GM12892 (cell line): ENCODE measurements around the gene IDH2.
A peak's percentile ranks its signal among the peaks of the same experiment; 100 is the strongest.

Experiments
- DNase-seq: peaks from one replicate; pipeline ENCODE4 v3.0.0; 2011; ENCODE audit not compliant: insufficient read length
- FAIRE-seq: peaks from 2 replicates; lab custom pipeline; 2011; peaks lifted over from hg19 to GRCh38; lab: Jason Lieb, UNC
- POLR2A ChIP-seq: IDR thresholded peaks from 2 replicates; pipeline ENCODE4 v1.6.1; 2011; ENCODE audit warnings: low read depth, low read length, control low read depth
- POLR2AphosphoS5 ChIP-seq: IDR thresholded peaks from 2 replicates; pipeline ENCODE4 v1.6.1; 2011; ENCODE audit warnings: low read depth, low read length, control low read depth
- TAF1 ChIP-seq: IDR thresholded peaks from 2 replicates; pipeline ENCODE4 v1.6.1; 2011; ENCODE audit warnings: low read depth, mild to moderate bottlenecking, control low read depth, low read length, borderline replicate concordance

Gene IDH2

DNA sequence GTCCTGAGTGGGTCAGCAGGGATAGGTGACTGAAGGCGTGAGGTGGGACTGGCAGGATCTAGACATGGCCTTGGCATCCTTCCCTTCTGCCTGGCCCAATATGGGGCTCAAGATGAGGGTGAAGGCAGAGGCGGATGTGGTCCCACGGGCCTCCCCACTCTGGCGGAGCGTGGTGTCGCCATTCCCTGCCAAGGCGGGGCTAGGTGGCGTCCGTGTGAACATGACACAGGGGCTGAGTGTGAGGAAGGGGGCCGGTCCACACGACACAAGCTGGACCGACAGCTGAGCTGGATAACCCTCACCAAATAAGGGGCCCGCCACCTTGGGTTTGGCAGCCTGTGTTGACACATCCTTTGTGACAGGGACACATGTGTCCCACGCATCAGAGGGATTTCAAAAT lies 58.1 kb downstream of the IDH2 start:
- no peak for TF ChIP-seq TAF1
- no peak for TF ChIP-seq POLR2AphosphoS5
- no peak for TF ChIP-seq POLR2A
- FAIRE-seq: no peak
- DNase-seq: no peak

DNA sequence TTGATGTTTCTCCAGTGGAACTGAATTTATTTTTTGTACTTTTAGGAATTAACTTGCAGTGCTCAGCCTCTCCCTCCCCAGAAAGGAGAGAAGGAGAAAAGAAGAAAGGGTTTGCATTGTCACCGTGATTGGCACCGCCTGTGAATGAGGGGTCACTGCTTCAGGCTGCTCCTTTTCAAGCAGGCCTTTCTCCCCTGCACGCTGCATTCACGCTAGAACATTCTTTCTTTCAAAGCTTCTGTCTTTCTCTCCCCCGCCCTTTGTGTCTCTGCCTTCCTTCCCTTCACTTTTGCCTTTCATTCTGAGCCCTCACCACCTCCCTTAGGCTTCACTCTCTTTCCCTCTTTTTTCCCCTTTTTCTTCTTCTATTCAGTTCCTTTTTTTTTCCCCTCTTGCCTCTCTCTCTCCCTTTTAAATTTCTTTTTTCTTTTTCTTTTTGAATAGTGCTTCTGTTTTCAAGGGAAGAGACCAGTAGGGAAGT lies 58.7 kb downstream of the IDH2 start:
- DNase-seq (no peak), FAIRE-seq (no peak)
- TF ChIP-seq TAF1 (no peak), POLR2AphosphoS5 (no peak), POLR2A (no peak)

DNA sequence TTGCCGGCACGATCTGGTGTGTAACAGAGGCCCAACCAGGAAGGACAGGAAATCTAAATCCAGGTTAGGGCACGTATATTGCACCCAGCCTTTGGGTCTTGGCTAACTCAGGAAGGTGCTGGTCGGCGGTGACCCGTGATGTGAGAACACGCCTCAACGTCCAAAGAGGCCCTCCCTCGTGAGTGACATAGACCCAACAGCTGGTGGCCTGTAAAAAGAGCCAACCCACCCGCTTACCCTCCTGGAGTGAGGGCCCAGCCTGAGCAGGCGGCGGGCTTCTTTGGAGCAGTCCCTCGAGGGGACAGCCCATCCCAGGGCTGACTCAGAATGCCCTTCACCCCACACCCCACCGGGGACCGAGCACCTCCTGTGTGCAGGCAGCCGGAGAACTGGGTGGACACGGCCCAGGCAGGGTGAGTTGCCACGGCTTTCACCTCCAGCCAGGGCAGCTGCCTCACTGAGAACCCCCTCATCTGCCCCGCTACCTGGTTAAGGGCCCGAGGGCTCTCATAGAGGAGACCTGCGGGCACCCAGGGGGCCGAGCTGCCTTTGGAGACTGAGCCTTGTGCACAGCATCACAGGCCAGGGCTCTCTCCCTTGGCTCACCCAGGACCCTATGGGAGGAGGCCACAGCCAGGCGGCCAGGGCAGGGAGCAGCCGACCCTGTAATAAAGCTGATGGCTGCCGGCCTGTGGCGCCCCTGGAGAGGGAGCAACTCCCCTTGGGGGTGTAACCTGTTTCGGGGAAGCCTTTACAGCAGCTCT lies 59.3 kb downstream of the IDH2 start:
- FAIRE-seq (no peak), DNase-seq (no peak)
- TF ChIP-seq POLR2A: no peak
- no peak for TF ChIP-seq TAF1
- TF ChIP-seq POLR2AphosphoS5: no peak

DNA sequence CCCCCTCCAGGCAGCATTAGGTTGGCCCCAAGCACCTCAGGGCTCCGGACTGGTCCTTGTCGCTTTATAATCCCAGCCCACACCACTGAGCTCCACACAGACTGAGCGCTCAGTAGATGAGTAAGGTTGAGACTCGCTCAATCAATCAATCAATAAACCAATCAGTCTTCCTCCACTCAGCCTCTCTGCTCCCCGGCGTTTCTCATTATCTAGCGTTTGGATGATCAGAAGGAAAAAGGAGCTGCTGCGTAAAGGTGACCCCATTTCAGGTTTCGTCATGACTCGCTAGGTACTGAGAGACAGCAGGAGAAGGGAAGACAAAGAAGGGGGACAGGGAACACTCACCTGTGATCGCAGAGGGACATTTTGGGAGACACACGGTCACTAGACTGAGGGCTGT lies 59.9 kb downstream of the IDH2 start:
- FAIRE-seq: no peak
- no peak for TF ChIP-seq POLR2A
- no peak for TF ChIP-seq TAF1
- no peak for DNase-seq

DNA sequence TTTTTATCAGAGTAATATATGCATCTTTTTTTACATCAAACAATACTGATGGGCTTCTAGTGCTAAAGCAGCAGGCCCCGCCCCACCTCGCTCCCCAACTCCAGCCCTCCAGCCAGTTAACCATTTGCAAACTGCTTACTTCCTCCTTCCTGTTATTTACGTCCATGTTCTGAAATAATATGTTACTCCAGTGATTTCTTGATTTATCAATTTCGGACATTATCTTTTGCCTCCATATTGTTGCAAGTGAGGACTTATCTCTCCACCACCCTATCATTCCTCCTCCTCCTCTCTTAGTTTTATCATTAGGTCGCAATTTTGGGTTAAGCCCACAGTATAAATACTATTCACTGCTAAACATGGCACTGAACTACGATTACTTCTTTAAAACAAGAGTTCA lies 61.6 kb downstream of the IDH2 start:
- DNase-seq: no peak
- no peak for FAIRE-seq
- TF ChIP-seq POLR2AphosphoS5 (no peak), POLR2A (no peak), TAF1 (no peak)

DNA sequence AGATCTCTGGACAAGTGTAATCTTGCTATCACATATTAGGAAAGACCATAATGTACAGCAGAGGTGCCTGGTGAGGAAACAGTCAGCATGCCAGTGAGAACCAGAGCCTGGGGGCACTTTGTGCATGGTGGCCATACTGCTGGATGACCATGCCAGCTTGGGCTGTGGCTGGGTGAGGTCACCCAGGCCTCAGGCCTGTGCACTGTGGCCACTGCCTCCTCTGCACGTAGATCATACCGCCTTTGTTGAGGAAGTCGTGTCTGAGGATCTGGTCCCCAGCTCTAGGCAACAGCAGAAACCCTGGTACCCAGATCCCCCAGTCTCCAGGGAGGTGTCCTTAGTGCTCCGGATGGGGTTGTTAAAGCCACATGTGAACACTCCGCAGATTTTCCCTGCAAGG lies 62.3 kb downstream of the IDH2 start:
- TF ChIP-seq POLR2A: no peak
- no peak for TF ChIP-seq TAF1
- TF ChIP-seq POLR2AphosphoS5: no peak
- no peak for FAIRE-seq
- DNase-seq: no peak

DNA sequence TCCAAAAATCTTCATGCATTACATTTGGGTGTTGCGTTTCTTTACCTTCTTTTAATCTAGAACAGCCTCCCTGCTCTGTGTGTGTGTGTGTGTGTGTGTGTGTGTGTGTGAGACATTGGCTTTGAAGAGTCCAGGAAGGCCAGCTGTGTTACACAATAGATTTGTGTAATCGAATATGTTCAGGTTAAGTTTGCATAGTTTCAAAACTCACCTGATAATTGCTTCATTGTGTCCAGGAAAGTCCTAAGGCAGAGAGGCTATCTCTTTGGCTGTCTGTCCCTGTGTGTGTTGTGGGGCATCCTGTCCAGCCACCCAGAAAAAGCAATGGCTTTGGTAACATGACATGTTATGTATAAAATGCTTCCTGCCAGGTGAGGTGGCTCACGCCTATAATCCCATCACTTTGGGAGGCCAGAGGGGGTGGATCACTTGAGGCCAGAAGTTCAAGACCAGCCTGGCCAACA lies 63.6 kb downstream of the IDH2 start:
- FAIRE-seq (peak; percentile 30), DNase-seq (no peak)
- TF ChIP-seq POLR2AphosphoS5: no peak
- no peak for TF ChIP-seq TAF1
- no peak for TF ChIP-seq POLR2A

DNA sequence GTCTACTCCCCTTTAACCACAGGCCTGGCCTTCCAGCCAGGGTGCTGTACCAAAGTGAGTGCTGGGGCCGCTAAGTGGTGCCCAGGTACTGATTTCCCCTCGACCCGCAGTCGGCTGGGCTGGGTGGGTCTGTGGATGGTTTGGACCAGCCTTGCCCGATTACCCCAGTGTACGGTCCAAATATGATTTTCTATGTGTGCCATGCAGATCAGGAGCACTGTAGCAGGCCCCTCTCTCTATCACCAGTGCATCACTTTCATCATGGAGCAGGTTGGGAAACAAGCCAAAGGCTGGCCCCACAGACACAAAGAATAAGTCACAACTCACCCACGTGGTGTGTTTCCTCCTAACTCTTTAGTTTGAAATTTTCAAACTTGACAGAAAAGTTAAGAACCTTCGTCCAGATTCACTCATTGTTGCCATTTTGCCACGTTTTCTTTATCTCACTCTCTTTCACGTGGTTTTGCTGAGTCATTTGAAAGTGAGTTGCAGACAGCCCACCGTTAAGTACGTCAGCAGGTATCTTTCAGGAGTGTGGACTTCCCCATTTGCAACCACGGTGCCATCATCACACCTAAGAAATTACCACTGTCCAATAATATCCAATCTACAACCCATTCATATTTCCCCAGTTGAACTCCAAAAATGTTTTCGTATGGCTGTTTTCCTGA lies 64.2 kb downstream of the IDH2 start:
- TF ChIP-seq POLR2AphosphoS5: no peak
- no peak for TF ChIP-seq POLR2A
- TF ChIP-seq TAF1: no peak
- FAIRE-seq (peak; percentile 93), DNase-seq (peak; percentile 54)

DNA sequence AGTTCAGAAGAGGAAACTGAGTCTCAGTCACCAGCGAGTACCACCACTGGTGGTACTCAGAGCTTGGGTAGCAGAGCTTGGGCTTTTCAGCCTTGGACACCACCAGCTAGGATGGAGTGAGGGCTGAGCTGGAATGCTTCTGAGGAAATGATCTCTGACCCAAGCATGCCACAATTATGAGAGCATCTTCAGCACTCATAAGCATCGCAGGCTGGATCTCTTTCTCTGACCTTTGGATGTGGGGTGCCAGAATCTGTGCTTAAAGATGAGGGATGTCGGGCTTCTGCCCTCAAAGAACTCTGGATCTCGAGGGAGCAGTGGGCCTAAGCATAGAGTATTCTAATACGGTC lies 64.8 kb downstream of the IDH2 start:
- no peak for FAIRE-seq
- DNase-seq: no peak
- TF ChIP-seq TAF1 (no peak), POLR2AphosphoS5 (no peak), POLR2A (no peak)

DNA sequence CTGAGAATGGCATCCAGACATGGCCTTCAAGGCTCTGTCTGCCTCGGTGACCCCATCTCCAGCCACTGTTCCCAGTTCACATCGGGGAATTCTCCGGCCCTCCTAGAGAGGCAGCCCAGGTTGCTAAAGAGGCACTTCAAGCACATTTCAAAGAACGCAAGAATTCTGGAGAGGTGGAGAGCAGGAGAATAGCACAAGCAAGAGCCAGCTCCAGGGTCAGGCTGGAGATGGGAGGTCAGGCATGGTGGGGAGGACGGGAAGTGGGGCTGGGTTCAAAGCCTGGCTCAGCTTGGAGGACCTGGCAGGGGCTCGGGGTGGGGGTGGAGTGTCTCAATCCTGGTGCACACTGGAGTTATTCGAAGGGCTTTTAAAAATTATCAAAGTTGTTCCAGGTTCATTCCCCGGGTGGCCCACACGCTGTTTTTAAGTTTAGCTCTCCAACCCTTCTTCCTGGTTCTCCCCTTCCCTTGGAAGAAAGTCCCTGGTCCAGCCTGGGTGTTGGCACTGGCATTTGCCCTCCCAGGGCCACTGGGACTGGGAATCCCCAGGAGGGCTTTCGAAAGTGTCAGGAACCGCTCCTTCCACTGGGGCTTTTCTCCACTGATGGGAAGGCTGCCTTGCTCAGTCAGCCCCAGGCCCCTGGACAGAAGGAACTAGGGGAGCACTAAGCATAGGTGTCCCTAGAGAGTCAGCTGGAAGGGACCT lies 65.3 kb downstream of the IDH2 start:
- DNase-seq (no peak), FAIRE-seq (no peak)
- TF ChIP-seq TAF1: no peak
- no peak for TF ChIP-seq POLR2AphosphoS5
- TF ChIP-seq POLR2A: no peak

DNA sequence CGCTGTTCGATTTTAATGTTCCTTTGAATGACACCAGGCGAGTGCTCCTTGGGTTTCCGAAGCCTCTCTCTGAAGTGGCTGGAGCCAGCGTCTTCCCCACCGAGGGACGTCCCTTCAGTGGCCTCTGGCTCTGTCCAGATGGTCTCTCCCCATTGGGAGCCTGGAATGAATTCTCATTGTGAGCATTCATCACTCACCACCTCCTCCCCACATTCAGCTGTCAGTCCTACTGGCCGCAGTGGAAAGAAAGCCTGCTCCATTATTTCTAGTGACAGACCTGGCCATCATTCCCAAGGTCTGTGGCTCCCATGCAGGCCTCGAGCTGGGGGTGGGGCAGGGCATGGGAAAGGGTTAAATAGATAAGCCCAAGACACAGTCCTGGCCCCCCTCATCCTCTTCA lies 65.9 kb downstream of the IDH2 start:
- DNase-seq (no peak), FAIRE-seq (no peak)
- no peak for TF ChIP-seq TAF1
- no peak for TF ChIP-seq POLR2A
- no peak for TF ChIP-seq POLR2AphosphoS5

DNA sequence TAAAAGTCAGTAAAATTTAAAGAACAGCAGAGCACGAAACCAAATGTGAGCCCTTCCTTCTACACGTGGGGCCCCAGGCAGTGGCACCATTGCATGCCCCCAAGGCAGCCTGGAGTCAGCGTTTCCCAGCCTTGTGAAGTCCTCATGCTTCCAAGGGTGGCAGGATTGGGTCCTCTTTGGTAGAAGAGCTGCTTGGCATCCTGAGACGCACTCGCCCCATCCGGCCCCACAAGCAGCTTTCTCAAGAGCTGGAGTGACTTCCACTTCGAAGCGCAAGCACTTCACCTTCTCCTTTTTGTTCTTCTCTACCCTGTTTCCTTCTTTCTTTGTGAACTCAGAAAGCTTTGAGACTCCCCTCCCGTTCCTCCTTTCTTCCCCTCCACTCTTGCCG lies 66.4 kb downstream of the IDH2 start:
- no peak for TF ChIP-seq TAF1
- TF ChIP-seq POLR2AphosphoS5: no peak
- no peak for TF ChIP-seq POLR2A
- FAIRE-seq (no peak), DNase-seq (no peak)
